ENCODE measurements around the gene KRTAP4-7.
"Not testable (repeated sequence)": the region's sequence is repeated elsewhere in the genome, so short reads cannot be mapped to it uniquely, and the experiment has no call there.

The KRTAP4-7 gene

DNA sequence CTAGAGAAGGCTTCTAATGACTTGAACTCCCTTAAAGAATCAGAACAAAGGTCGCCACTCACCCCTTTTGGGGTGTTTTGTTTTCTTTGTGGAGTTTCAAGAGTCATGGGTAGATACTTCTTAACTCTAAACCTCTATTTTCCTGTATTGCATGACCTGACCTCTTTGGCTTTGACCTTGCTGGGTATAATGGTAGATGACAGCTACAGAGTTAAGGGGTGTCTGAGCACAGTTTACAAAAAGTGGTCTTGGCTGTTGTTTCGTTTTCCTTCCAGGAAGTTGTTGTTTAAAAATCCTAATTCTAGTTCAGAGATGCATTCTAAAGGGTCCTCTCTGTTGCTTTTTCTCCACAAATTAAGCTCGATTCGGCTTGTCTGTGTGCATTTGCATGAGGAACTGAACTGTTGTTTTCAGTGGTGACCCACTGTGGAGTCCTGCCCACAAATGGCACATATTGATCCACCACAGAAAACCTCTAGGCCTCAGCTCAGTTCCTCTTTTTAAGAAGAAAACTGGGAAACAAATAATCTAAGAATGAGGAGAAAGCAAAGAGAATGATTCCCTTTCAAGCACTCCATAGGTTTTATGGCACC lies 4.9 kb downstream of the KRTAP4-7 start:
- ATAC-seq; H3K9me3 Mint-ChIP-seq; DNase-seq (ENCODE audit: low spot score in 2 of 2); H3K4me1 Mint-ChIP-seq; H3K36me3 Mint-ChIP-seq; H3K27ac Mint-ChIP-seq; H3K4me3 Mint-ChIP-seq: not testable (repeated sequence)

DNA sequence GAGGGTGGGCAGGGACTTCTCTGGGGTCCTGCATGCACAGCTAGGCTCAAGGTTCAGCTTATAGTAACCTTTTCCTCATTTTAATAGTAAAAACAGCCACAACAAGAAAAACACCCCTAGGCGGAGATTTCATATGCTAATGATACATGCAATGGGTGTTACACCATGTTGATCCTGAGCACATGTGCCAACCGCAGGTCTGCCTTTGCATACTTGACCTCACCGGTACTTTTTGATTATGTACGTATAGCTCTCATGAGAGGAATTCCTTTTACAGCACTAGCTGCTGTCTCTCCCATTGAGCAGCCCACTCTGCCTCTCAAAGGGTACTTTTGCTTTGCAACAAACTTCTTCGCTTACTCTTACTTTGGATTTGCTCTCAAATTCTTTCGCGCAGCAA lies 12.1 kb downstream of the KRTAP4-7 start:
- H3K9me3 Mint-ChIP-seq, result no peaks in the 10 kb centered on the region
- H3K4me1 Mint-ChIP-seq, result no peaks in the 10 kb centered on the region
- no peaks in the 10 kb centered on the region for H3K36me3 Mint-ChIP-seq
- no peak for ATAC-seq
- DNase-seq (ENCODE audit: low spot score in 2 of 2), result no peak
- H3K4me3 Mint-ChIP-seq, result no peak overlapping the region
- H3K27ac Mint-ChIP-seq, result no peak overlapping the region

DNA sequence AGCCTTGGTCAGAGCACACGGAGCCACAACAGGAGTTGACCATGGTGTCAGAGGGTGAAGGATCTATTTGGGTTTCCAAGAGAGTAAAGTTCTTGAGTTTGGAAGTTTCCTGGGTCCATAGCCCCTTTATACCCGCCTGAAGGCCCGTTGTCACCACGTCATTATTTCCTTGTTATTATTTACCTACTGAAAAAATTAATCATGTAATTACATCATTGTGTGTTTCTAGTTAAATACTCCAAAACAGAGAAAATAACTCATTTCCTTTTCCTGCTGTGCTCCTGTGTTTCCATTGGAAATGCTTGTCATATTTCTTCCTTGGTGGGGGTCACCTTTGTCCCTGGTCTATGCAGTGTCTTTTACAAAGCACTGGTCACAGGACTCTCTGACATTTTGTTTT lies 14.1 kb downstream of the KRTAP4-7 start, which contains the start of gene KRTAP4-8:
Gene KRTAP4-8 (minus strand): TSS at position 101 of the 400 bp plus-strand sequence. CDS start 58 bp downstream, at position 43.
- no peak within 1 kb of the TSS for H3K27ac Mint-ChIP-seq
- no peaks in the 10 kb centered on the region for H3K36me3 Mint-ChIP-seq
- no peak within 1 kb of the TSS for H3K4me3 Mint-ChIP-seq
- H3K9me3 Mint-ChIP-seq, result no peaks in the 10 kb centered on the region
- no peaks in the 10 kb centered on the region for H3K4me1 Mint-ChIP-seq
- no peak for DNase-seq (ENCODE audit: low spot score in 2 of 2)
- ATAC-seq, result no peak

DNA sequence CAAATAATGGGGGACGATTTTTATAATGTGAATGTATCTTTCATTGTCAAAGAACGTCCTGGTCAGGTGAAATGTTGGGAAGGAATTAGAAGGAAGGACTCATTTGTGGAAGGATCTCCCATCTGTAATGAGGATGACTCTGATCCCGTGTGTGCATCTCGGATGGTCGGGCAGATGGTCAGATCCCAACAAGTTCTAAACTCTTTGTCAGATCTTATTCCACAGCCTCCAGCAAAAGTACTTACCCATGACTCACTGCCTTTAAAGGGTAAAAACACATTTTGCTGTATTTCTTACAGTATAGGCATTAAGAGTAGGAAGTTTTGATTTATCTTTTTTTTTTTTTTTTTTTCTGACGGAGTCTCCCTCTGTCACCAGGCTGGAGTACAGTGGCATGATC lies 14.5 kb downstream of the KRTAP4-7 start:
- DNase-seq (ENCODE audit: low spot score in 2 of 2), result no peak
- no peaks in the 10 kb centered on the region for H3K4me1 Mint-ChIP-seq
- H3K4me3 Mint-ChIP-seq, result no peak overlapping the region
- no peaks in the 10 kb centered on the region for H3K36me3 Mint-ChIP-seq
- H3K27ac Mint-ChIP-seq, result no peak overlapping the region
- H3K9me3 Mint-ChIP-seq, result no peaks in the 10 kb centered on the region
- ATAC-seq, result no peak

DNA sequence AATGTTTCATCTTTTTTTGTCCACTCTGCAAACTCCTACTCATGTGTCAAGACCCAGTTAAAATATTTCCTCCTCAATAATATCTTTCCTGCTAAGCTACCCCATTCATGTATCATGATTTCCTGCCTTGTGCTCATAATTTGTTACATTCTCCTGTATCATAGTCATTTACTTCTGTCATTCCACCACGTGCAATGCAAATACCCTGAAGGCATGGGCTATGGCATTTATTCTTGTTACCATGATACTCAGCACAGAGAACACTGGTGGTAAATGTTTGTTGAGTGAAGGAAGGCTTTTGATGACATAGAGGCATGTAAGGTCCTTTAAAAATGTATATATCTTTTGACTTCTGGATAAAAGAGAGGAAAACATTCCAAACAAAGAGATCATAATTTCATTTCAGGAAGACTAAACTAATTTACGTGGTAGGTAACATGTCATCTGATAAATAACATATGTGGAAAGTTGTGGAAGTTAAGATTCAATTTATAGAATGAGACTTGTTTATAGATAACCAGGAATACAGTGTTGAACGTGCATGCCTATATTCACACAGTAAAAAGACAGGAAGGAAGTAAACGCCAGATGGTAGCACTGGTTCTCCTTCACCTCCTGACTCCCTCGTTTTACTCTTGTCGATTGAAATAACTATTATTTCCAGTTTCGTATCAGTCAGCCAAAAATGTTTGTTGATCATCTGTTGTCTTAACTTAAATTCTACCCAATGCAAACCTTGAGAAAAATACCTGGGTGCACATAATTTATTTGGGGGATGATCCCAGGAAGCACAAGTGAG lies 15.9 kb downstream of the KRTAP4-7 start:
- ATAC-seq; H3K36me3 Mint-ChIP-seq; DNase-seq (ENCODE audit: low spot score in 2 of 2); H3K4me1 Mint-ChIP-seq; H3K9me3 Mint-ChIP-seq; H3K4me3 Mint-ChIP-seq; H3K27ac Mint-ChIP-seq: not testable (repeated sequence)

DNA sequence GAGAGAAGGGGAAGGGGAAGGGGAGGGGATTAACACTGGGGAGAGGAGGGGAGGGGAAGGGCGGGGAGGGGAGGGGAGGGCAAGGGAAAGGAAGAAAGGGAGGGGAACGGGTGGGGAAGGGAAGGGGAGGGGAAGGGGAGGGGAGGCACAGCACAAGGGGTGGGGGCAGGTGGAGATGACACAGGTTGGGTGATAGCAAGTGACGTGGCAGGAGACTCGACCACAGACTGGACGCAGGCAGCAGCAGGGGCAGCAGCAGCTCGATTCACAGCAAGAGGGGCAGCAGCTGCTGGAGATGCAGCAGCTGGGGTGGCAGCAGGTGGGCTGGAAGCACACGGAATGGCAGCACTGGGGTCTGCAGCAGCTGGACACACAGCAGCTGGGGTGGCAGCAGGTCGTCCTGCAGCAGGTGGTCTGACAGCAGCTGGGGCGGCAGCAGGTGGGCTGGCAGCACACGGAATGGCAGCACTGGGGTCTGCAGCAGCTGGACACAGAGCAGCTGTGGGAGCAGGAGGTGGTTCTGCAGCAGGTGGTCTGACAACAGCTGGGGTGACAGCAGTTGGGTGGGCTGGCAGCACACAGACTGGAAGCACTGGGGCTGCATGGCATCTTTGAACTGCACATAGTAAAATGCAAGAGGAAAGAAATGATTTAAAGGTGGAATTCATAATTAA lies 17.8 kb downstream of the KRTAP4-7 start, which contains the start of gene KRTAP4-16:
Gene KRTAP4-16 (minus strand): TSS at position 624 of the 674 bp plus-strand sequence. CDS start 0 bp downstream, at position 624.
- H3K36me3 Mint-ChIP-seq, result no peaks in the 10 kb centered on the region

DNA sequence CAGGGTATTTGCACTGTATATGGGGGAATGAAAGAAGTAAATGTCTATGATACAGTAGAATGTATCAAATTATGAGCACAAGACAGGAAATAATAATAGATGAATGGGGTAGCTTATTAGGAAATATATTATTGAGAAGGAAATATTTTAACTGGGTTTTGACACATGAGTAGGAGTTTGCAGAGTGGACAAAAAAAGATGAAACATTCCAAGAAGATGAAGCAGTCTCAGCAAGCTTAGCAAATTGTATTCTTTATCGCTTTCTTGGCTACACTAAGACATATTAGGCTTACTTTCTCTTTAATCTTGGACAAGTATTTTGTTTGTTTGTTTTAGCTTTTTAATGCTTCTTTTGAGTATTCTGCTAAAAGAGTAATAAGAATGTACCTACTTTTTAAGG lies 19.9 kb downstream of the KRTAP4-7 start:
- Mint-ChIP-seq H3K36me3 (no peaks in the 10 kb centered on the region), H3K4me1 (no peaks in the 10 kb centered on the region), H3K9me3 (no peaks in the 10 kb centered on the region), H3K27ac (no peak overlapping the region), H3K4me3 (no peak overlapping the region)
- DNase-seq (ENCODE audit: low spot score in 2 of 2) (no peak), ATAC-seq (no peak)

More for the DNA sequence above, 17.8 kb downstream of the KRTAP4-7 start, which contains the start of gene KRTAP4-16:
- no peaks in the 10 kb centered on the region for H3K4me1 Mint-ChIP-seq
- DNase-seq (ENCODE audit: low spot score in 2 of 2) (no peak), ATAC-seq (no peak)
- H3K27ac Mint-ChIP-seq, result no peak within 1 kb of the TSS
- H3K9me3 Mint-ChIP-seq, result no peaks in the 10 kb centered on the region
- no peak within 1 kb of the TSS for H3K4me3 Mint-ChIP-seq

DNA sequence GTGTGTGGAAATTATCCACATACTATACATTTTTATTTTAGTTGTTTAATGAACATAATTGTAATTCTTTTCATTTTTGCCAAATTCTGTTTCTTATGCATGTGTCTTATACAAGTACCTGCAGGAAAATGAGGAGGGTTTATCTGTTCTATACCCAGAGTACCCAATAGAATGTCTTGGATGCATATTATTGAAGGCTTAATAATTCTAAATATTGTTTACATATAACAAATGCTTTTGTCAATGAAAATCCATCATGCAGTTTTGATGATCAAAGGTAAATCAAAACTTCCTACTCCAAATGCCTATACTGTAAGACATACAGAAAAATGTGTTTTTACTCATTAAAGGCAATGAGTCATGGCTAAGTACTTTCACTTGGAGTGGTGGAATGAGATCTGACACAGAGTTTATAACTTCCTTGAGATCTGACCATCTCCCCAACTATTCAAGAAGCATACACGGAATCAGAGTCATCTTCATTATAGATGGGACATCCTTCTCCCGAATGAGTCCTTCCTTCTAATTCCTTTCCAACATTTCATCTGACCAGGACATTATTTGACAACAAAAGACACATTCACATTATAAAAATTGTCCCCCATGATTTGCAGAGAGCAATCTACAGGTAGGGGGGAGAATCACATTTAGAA lies 20.6 kb downstream of the KRTAP4-7 start:
- not testable (repeated sequence) for H3K36me3 Mint-ChIP-seq; DNase-seq (ENCODE audit: low spot score in 2 of 2); ATAC-seq; H3K9me3 Mint-ChIP-seq; H3K4me1 Mint-ChIP-seq; H3K27ac Mint-ChIP-seq; H3K4me3 Mint-ChIP-seq

DNA sequence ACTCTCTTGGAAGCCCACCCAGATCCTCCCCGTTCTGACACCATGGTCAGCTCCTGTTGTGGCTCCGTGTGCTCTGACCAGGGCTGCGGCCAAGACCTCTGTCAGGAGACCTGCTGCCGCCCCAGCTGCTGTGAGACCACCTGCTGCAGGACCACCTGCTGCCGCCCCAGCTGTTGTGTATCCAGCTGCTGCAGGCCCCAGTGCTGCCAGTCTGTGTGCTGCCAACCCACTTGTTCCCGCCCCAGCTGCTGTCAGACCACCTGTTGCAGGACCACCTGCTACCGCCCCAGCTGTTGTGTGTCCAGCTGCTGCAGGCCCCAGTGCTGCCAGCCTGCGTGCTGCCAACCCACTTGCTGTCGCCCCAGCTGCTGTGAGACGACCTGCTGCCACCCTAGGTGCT lies 21.4 kb downstream of the KRTAP4-7 start, which contains the start of gene KRTAP4-9:
Gene KRTAP4-9 (plus strand): TSS at position 43 of the 400 bp plus-strand sequence. CDS start 0 bp downstream, at position 43.
- not testable (repeated sequence) for DNase-seq (ENCODE audit: low spot score in 2 of 2); H3K27ac Mint-ChIP-seq; H3K9me3 Mint-ChIP-seq; ATAC-seq; H3K4me3 Mint-ChIP-seq; H3K36me3 Mint-ChIP-seq; H3K4me1 Mint-ChIP-seq

DNA sequence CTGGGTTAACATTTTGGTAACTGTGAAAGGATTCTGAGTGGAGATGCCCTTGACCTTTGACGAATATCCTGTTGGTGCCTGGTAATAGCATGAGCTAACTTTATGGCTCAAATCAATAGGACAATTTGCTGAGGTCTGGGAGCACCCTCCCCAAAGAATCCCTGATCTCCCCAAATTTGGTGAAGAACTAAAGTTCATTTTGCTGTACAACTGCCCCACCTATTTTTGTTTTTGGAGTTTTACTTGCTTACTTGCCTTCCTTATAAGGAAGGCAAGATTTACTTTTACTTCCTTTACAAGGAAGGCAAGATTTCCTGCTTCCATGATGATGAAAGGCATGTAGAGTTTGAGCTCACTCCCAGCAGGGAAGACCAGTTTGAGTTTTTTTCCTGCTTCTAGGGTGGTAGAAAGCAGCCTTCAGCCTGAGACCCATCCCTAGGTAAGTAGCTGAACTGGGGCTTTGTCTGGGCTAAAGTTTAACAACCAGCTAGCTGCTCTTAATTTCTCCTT lies 24.0 kb downstream of the KRTAP4-7 start:
- Mint-ChIP-seq H3K36me3 (no peaks in the 10 kb centered on the region), H3K4me3 (no peak overlapping the region), H3K4me1 (no peaks in the 10 kb centered on the region), H3K9me3 (no peaks in the 10 kb centered on the region), H3K27ac (no peak overlapping the region)
- no peak for DNase-seq (ENCODE audit: low spot score in 2 of 2)
- ATAC-seq, result no peak

DNA sequence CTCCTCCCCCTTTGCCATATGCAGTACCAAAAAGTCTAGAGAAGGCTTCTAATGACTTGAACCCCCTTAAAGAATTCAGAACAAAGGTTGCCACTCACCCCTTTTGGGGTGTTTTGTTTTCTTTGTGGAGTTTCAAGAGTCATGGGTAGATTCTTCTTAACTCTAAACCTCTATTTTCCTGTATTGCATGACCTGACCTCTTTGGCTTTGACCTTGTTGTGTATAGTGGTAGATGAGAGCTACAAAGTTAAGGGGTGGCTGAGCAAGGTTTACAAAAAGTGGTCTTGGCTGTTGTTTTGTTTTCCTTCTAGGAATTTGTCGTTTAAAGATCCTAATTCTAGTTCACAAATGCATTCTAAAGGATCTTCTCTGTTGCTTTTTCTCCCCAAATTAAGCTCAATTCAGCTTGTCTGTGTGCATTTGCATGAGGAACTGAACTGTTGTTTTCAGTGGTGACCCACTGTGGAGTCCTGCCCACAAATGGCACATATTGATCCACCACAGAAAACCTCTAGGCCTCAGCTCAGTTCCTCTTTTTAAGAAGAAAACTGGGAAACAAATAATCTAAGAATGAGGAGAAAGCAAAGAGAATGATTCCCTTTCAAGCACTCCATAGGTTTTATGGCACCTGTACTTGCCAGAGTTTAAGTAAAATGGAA lies 24.9 kb downstream of the KRTAP4-7 start:
- H3K4me3 Mint-ChIP-seq; H3K36me3 Mint-ChIP-seq; H3K9me3 Mint-ChIP-seq; DNase-seq (ENCODE audit: low spot score in 2 of 2); H3K4me1 Mint-ChIP-seq; H3K27ac Mint-ChIP-seq; ATAC-seq: not testable (repeated sequence)

DNA sequence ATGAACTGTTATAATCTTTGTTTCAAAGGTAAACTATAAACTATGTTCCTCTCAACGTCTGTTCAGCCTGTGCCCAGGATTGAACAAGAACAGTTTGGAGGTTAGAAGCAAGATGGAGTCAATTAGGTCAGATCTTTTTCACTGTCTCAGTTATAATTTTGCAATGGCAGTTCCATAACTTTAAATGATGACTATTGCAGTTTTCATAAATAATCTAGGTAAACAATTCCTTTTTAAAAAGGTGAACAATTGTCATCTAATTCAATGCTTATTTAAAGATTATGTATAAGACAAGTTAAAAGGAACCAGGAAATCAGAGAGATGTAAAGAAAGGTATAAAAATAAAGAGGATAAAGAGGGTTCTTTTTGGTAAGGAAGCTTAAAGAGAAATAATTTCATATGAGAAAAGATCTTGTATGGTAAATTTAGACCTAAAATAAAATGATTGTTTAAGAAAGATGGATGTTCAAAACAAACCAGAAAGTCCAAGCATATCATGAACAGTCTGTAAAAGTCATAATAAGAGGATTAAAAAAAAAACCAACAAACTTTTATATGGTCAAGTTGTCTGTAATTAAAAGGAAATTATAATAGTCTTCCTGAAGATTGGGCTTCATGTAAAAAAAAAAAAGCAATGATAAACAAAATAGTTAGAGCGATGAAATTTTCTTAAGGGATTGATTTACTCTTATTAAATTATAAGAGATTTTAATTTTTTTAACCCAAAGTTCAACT lies 27.4 kb downstream of the KRTAP4-7 start:
- H3K36me3 Mint-ChIP-seq, result no peaks in the 10 kb centered on the region
- DNase-seq (ENCODE audit: low spot score in 2 of 2) (no peak), ATAC-seq (no peak)
- peaks cover under 1% of the 10 kb centered on the region for H3K4me1 Mint-ChIP-seq
- no peaks in the 10 kb centered on the region for H3K9me3 Mint-ChIP-seq
- no peak overlapping the region for H3K27ac Mint-ChIP-seq
- H3K4me3 Mint-ChIP-seq, result no peak overlapping the region

DNA sequence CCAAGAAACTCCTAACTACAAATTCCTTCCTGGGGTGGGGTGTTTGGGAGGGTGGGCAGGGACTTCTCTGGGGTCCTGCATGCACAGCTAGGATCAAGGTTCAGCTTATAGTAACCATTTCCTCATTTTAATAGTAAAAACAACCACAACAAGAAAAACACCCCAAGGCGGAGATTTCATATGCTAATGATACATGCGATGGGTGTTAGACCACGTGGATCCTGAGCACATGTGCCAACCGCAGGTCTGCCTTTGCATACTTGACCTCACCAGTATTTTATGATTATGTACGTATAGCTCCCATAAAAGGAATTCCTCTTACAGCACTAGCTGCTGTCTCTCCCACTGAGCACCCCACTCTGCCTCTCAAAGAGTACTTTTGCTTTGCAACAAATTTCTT lies 32.3 kb downstream of the KRTAP4-7 start:
- peaks cover 21% of the 10 kb centered on the region for H3K4me1 Mint-ChIP-seq
- no peak overlapping the region for H3K27ac Mint-ChIP-seq
- no peak overlapping the region for H3K4me3 Mint-ChIP-seq
- no peak for ATAC-seq
- DNase-seq (ENCODE audit: low spot score in 2 of 2), result no peak
- H3K9me3 Mint-ChIP-seq, result no peaks in the 10 kb centered on the region
- no peaks in the 10 kb centered on the region for H3K36me3 Mint-ChIP-seq

DNA sequence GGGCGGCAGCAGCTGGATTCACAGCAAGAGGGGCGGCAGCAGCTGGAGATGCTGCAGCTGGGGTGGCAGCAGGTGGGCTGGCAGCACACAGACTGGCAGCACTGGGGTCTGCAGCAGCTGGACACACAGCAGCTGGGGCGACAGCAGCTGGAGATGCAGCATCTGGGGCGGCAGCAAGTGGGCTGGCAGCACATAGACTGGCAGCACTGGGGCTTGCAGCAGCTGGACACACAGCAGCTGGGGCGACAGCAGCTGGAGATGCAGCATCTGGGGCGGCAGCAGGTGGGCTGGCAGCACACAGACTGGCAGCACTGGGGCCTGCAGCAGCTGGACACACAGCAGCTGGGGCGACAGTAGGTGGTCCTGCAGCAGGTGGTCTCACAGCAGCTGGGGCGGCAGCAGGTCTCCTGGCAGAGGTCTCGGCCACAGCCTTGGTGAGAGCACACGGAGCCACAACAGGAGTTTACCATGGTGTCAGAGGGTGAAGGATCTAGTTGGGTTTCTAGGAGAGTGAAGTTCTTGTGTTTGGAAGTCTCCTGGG lies 34.0 kb downstream of the KRTAP4-7 start, which contains the start of gene KRTAP4-11:
Gene KRTAP4-11 (minus strand): TSS at position 528 of the 541 bp plus-strand sequence. CDS start 58 bp downstream, at position 470.
- peaks cover 22% of the 10 kb centered on the region for H3K4me1 Mint-ChIP-seq
- H3K36me3 Mint-ChIP-seq; ATAC-seq; H3K27ac Mint-ChIP-seq; DNase-seq (ENCODE audit: low spot score in 2 of 2); H3K9me3 Mint-ChIP-seq; H3K4me3 Mint-ChIP-seq: not testable (repeated sequence)

Data from stimulated activated effector memory CD8-positive, alpha-beta T cell treated with anti-CD3 and anti-CD28 coated beads, Interleukin-12 subunit alpha, Interleukin-12 subunit beta, amount 100 ng/mL, for 72 hours (primary cell).